OCI-LY7 (cell line): Measurements from ENCODE around the gene PIGQ.

Source experiments
- EZH2phosphoT487 ChIP-seq: fragments of 200-600 bp; sonication (generic); IDR thresholded peaks from 2 replicates; pipeline ENCODE4 v1.6.1; 2018; ENCODE audit warnings: low read depth, borderline replicate concordance, mild to moderate bottlenecking, mixed run types, antibody characterized with exemption, low read length, moderate library complexity, mixed read lengths
- TF ChIP-seq, protein P1 (sequence below): fragments of 200-600 bp; sonication (generic); conservative IDR thresholded peaks from 2 replicates; pipeline ENCODE4 v1.5.1; 2014; ENCODE audit warnings: mild to moderate bottlenecking, antibody characterized with exemption, low read length, moderate library complexity, mixed read lengths

DNA sequence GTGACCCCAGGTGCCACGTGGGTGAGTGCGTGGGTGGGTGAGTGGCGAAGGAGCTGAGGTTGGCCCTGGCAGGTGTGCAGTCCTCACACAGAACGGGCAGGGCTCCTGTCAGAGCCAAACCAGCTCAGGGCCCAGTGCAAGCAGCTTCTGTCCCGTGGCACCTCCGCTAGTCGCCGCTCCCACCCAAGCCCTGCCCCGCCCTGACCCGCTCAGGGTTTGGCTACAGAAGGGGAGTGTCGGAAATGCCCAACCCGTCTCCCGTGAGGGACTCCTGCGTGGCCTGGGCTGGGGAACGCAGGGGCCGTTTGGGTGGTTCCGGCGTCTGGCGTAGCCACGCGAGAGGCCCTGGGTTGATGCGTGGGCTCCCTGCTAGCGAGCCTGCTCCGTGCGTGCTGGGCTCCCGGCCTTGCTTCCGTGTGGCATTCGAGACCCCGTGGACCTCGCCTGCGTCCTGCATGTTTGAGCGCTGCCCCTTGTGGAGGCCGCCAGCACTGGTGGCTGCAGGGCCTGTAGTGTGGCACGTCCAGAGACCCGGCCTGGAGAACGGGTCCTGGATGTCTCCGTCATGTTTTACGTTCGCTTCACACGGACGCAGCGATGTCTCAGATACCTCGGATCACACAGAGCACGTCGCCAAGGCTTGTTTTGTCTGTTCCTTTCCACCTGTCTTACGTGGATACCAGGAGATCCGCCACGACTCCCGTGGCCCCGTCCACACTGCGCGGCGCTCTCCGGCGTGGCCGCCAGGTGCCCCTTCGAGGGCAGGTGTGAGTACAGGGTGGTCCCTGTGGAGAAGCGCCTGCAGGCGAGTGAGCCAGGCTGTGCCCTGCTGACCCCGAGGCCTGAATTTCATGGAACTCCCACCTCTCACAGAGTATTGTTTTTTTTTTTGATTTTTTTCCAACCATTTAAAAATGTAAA is 32.1 kb upstream of the PIGQ start:
- TF ChIP-seq, protein P1, sequence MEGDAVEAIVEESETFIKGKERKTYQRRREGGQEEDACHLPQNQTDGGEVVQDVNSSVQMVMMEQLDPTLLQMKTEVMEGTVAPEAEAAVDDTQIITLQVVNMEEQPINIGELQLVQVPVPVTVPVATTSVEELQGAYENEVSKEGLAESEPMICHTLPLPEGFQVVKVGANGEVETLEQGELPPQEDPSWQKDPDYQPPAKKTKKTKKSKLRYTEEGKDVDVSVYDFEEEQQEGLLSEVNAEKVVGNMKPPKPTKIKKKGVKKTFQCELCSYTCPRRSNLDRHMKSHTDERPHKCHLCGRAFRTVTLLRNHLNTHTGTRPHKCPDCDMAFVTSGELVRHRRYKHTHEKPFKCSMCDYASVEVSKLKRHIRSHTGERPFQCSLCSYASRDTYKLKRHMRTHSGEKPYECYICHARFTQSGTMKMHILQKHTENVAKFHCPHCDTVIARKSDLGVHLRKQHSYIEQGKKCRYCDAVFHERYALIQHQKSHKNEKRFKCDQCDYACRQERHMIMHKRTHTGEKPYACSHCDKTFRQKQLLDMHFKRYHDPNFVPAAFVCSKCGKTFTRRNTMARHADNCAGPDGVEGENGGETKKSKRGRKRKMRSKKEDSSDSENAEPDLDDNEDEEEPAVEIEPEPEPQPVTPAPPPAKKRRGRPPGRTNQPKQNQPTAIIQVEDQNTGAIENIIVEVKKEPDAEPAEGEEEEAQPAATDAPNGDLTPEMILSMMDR: no peak
- TF ChIP-seq EZH2phosphoT487: no peak
